ENCODE results near the gene SEZ6. TPM values are rescaled to one million over a fixed set of nuclear protein-coding genes. Genes with fewer than 3 reads are reported as not detected.
A peak's percentile ranks its signal among the peaks of the same experiment; 100 is the strongest.

SEZ6 gene
- polyA plus RNA-seq, 3 donors, result 0.17 to 0.33 (median 0.18) TPM

GRCh38 chr17:29048440-29049368, 42.9 kb upstream of the SEZ6 start:
- Histone ChIP-seq H3K36me3 (replicated peaks in 1 of 2; ENCODE audit: control insufficient read depth in 1 of 2, insufficient read depth in 2 of 2, low read length in 2 of 2) (no peaks in the 10 kb centered on the region), H3K4me3 (replicated peaks in 1 of 3; ENCODE audit: low read depth in 2 of 3, low read length in 3 of 3) (no peak overlapping the region), H3K9ac (ENCODE audit: insufficient read depth, low read length, poor library complexity, severe bottlenecking) (no peak overlapping the region), H3K27me3 (ENCODE audit: control insufficient read depth in 2 of 2, insufficient read depth in 2 of 2, low read length in 2 of 2) (no peaks in the 10 kb centered on the region), H3K4me1 (ENCODE audit: control insufficient read depth in 1 of 2, insufficient read depth in 2 of 2, low read length in 2 of 2) (peaks cover 27 to 28% of the 10 kb centered on the region in 2 donors), H4K20me1 (ENCODE audit: insufficient read depth, low read length) (no peaks in the 10 kb centered on the region), H2AFZ (ENCODE audit: insufficient read depth, low read depth, low read length, poor library complexity, severe bottlenecking) (no peak overlapping the region), H3K9me3 (replicated peaks in 1 of 2; ENCODE audit: control insufficient read depth in 1 of 2, insufficient read depth in 1 of 2, low read length in 2 of 2) (no peaks in the 10 kb centered on the region), H3K27ac (ENCODE audit: low read depth in 1 of 2, low read length in 2 of 2) (no peak overlapping the region), H3K4me2 (replicated peaks; ENCODE audit: extremely low read depth, low read length, poor library complexity, severe bottlenecking) (no peak overlapping the region), H3K79me2 (ENCODE audit: insufficient read depth, low read length) (no peaks in the 10 kb centered on the region)
- no peak for DNase-seq
- TF ChIP-seq CTCF (IDR thresholded peaks at IDR 0.05), result no peak
- Mint-ChIP-seq H3K4me1 (peaks cover 27% of the 10 kb centered on the region), H3K9me3 (no peaks in the 10 kb centered on the region), H3K4me3 (no peak overlapping the region), H3K27ac (peak overlapping the region in 1 of 7 donors; percentile 21), H3K27me3 (ENCODE audit: low read depth in 3 of 3) (peaks cover 1 to 8% (median 2%) of the 10 kb centered on the region in 3 donors), H3K36me3 (peaks cover 0 to 7% of the 10 kb centered on the region in 2 donors)
- intact Hi-C loops (cut with micrococcal nuclease), result no loop called here
- 100% methylated on average over 3 of the region's 10 CpGs for WGBS (ENCODE audit: insufficient coverage)

DNA sequence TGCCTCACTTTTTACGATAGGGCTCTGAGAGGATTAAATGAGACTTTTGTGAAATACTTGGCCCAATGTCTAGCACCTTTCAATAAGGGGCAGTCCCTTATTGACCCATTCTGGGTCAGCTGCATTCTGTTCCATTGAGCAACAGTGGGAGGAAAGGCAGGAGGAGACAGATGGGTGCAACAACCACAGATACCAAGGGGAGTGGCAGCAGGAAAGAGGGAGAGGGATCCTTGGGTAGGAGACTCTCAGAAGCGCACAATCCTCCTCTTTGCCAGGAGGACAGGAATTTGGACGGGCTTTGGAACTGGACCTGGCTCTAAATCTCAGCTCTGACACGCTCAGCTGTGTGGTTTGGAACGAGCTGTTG, 40.6 kb upstream of the SEZ6 start:
- H3K27ac Mint-ChIP-seq, result peak overlapping the region in 3 of 7 donors; percentile 54 to 68 (median 66)
- no peak overlapping the region for H3K4me2 ChIP-seq (replicated peaks; ENCODE audit: extremely low read depth, low read length, poor library complexity, severe bottlenecking)
- WGBS (ENCODE audit: insufficient coverage), result no CpG with 5 or more reads among the region's 5 CpGs

More for the DNA sequence above, 40.6 kb upstream of the SEZ6 start:
- no peak overlapping the region for H3K27ac ChIP-seq (ENCODE audit: low read depth in 1 of 2, low read length in 2 of 2)
- H3K9me3 ChIP-seq (replicated peaks in 1 of 2; ENCODE audit: control insufficient read depth in 1 of 2, insufficient read depth in 1 of 2, low read length in 2 of 2), result no peaks in the 10 kb centered on the region
- no peak overlapping the region for H2AFZ ChIP-seq (ENCODE audit: insufficient read depth, low read depth, low read length, poor library complexity, severe bottlenecking)
- H3K36me3 Mint-ChIP-seq, result peaks cover 0 to 7% of the 10 kb centered on the region in 2 donors
- H3K27me3 Mint-ChIP-seq (ENCODE audit: low read depth in 3 of 3), result peaks cover 0 to 5% (median 4%) of the 10 kb centered on the region in 3 donors
- no peaks in the 10 kb centered on the region for H3K9me3 Mint-ChIP-seq
- H3K4me1 Mint-ChIP-seq, result peaks cover 49% of the 10 kb centered on the region
- H3K36me3 ChIP-seq (replicated peaks in 1 of 2; ENCODE audit: control insufficient read depth in 1 of 2, insufficient read depth in 2 of 2, low read length in 2 of 2), result no peaks in the 10 kb centered on the region
- H3K9ac ChIP-seq (ENCODE audit: insufficient read depth, low read length, poor library complexity, severe bottlenecking), result no peak overlapping the region
- no peak for DNase-seq
- H3K4me1 ChIP-seq (ENCODE audit: control insufficient read depth in 1 of 2, insufficient read depth in 2 of 2, low read length in 2 of 2), result peaks cover 50 to 51% of the 10 kb centered on the region in 2 donors
- no peaks in the 10 kb centered on the region for H4K20me1 ChIP-seq (ENCODE audit: insufficient read depth, low read length)
- intact Hi-C loops (cut with micrococcal nuclease), result no loop called here
- H3K4me3 Mint-ChIP-seq, result no peak overlapping the region
- TF ChIP-seq CTCF (IDR thresholded peaks at IDR 0.05), result no peak
- no peaks in the 10 kb centered on the region for H3K27me3 ChIP-seq (ENCODE audit: control insufficient read depth in 2 of 2, insufficient read depth in 2 of 2, low read length in 2 of 2)
- no peak overlapping the region for H3K4me3 ChIP-seq (replicated peaks in 1 of 3; ENCODE audit: low read depth in 2 of 3, low read length in 3 of 3)
- no peaks in the 10 kb centered on the region for H3K79me2 ChIP-seq (ENCODE audit: insufficient read depth, low read length)

All from CD14-positive monocyte (primary cell).